HK-2 (cell line): ENCODE results near the gene SLC25A52.
A peak's percentile ranks its signal among the peaks of the same experiment; 100 is the strongest.
"Not testable (repeated sequence)": the region's sequence is repeated elsewhere in the genome, so short reads cannot be mapped to it uniquely, and the experiment has no call there.

ENCODE experiments used
- DNase-seq: peaks from one replicate; pipeline ENCODE4 v3.0.0-alpha.2; 2018; ENCODE audit not compliant: unreplicated experiment

SLC25A52 gene

DNA sequence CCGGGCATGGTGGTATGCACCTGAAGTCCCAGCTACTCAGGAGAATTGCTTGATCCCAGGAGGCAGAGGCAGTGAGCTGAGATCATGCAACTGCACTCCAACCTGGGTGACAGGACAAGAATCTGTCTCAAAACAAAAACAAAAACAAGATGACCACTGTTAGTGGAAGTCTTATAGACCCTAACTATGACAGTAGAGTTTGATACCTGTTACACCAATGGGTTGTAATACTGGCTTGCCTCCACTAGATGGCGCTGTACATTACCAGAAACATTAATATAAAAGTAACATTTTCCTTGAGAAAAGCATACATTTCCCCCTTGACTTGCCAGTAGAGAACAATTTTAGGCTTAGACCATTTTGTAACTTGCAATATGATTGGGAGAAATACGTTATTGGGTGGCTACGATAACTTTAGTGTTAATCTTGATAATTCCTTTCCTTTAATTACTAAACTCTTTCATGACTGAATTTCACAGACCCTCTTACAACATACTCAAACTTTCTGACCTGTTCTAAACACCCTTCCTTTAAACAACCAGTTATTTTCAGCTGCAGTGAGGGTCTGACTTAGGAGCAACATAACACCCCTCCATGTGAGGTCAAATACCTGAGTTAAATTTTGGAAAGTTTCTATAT lies 19.5 kb downstream of the SLC25A52 start:
- peak; percentile 17 for DNase-seq

DNA sequence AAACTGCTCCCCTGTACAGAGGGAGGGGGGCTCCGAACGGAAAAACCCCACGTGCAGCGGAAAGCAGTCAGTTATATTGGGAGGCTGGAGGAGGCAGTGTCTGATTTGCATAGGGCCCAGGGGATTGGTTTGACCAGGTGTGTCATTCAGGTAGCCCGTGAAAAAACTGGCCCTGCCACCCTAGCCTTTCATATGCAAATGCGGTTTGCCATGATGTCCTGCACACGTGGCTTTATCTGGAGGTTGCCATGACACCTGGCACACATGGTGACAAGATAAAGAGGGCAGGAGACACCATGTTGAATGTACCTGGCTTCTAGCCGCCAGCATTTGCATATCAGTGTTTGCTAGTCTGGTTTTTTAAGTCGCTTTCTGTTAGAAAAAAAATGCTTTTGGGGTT lies 20.5 kb downstream of the SLC25A52 start:
- DNase-seq, result no peak

DNA sequence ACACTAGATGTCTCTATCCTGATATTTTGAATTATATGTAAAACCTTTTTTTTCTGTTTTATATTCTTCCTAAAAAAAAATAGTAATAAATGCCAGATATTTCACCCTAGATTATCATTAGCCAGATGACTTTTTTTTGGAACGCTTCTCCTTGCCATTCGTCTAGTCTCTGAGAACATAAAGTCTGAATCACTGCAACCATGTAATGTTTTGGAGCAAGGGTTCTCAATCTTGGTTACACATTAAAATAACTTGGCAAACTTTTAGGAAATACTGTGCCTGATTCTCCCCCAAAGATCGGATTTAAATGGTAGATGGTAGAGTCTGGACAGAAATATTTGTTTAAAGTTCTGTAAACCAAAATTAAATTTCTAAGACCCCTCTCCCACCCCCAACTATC lies 21.0 kb downstream of the SLC25A52 start:
- no peak for DNase-seq

DNA sequence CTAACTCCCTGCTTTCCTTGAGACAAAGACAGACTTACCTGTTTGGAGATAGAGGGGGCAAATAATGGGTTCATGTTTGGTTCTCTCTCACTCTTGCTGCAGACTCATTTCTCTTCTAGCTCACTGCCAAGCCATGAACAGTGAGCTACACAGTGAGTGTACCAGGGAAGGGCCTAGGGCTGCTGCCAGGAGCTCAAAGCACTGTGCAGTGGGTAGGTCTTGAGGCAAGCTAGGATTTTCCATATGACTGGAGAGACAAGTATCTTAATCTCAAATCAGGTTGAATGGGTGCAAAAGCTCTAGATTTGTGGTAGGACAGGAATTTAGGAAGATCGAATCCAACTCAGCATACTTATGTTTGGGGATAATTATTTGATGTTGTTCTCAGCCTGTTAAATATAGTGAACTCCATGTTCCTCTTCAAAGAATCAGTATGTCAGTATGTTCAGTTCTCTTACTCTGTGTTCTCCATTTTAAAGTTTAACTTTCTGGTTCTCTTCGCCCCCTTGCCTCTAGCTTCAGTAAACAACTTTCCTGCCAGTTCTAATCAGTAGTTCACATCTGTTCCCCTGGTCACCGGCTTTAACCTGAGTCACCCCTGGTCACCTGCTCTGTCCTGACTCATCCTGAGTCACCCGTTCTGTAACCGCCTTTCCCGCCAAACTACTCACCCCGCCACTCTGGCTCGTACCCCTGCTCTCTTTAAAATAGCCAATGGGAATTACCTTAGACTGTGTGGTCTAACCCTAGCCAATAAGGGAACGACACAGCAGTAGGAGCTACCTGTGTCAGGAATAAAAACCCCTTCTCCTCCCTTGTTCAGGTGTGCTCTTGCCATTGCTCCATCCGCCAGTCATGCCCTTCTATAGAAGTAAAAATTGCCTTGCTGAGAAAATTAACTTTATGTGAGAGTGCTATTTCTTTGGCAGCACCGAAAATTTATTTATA lies 21.9 kb downstream of the SLC25A52 start:
- no peak for DNase-seq

DNA sequence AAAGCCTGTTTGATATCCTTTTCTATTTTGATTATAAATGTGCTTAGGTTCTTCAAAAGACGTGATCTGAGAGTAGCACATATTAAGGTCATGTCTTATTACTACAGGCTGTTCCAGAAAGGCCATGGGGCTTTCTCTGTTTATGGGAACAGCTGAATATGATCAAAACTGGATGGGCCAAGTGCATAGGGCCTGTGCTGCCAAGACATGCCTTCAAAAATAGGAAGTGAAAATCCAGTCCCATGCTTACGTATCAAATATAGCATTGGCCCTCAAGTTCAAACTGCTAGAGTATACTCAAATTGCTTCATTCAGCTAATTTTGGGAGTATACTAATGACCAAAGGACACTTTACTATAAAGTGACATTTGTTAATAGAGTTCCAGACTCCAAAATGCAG lies 24.1 kb downstream of the SLC25A52 start:
- DNase-seq, result no peak

DNA sequence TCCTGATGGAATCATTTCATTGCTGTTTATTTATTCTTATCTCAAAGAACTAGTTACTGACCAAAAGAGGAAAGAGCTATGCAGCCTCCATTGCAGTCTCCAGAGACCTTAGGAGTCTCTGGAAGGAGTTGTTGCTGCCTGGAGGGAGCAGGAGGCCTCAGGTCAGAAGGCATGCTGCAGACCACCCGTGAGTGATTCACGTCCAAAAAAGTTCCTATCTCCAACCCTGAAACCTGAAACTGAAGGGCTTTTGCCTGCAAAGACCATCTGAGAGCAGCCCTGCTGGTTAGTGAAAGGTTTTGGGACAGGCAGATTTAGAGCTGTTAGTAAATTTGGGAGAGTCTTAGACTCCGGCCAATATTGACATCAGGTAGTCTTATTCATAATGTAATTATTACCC lies 29.1 kb downstream of the SLC25A52 start:
- no peak for DNase-seq

DNA sequence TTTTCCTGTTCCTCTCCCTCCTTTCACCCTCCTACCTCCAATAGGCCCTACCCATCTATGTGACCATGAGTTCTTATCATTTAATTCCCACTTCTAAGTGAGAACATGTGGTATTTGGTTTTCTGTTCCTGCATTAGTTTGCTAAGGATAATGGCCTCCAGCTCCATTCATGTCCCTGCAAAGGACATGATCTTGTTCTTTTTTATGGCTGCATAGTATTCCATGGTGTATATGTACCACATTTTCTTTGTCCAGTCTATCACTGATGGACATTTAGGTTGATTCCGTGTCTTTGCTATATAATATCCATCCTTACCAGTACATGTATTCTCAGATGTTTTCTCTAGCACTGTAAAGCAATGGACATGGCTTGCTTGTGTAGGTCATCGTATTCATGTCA lies 31.5 kb downstream of the SLC25A52 start:
- not testable (repeated sequence) for DNase-seq

DNA sequence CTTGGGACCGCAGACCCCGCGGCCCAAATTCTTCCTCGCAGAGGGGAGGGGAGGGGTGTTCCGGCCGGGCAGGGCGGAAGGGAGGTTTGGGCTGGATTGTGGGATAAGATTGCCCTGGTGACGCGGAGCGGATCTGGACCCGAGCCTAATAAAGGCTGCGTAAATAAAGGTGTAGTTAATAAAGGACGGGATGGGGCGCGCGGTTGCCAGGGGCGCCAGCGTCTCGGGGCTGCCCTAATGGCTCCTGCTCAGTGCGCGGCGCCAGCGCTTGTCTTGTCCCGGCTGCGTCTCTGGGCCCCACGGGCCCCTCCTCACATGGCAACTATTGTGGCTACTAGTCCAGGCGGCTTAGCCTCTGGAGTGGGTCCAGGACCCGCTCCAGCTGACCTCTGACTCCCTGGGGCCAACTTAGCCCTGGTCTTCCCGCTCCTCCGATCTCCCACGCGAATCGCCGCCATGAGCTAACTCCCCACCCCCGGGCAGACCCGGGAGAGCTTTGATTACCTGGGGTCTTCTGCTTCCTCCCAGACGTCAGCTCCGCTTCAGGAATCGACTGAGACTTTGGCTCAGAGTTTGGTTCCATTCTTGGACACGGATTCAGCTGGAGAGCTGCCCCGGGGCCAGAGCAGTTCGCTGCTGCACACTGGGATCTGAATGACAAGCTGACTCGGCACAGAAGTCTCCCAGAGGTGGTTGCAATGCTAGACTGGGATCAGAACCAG lies 36.5 kb downstream of the SLC25A52 start:
- no peak for DNase-seq

DNA sequence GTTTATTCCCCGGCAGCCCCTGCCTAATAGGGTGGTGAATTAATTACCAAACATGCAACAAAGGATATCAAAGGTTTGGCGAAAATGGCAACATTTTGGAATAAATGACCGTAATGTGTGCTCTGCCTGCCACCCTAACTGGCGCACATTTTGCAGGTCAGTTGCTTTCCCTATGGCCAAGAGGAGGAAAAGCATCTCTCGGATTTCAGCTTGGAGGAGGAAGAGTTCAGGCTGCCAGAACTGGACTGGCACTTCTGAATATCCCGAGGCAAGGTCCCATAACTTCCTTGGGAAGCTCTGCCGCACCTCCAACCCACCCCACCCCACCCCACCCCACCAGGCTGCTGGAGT lies 37.1 kb downstream of the SLC25A52 start:
- DNase-seq, result no peak

DNA sequence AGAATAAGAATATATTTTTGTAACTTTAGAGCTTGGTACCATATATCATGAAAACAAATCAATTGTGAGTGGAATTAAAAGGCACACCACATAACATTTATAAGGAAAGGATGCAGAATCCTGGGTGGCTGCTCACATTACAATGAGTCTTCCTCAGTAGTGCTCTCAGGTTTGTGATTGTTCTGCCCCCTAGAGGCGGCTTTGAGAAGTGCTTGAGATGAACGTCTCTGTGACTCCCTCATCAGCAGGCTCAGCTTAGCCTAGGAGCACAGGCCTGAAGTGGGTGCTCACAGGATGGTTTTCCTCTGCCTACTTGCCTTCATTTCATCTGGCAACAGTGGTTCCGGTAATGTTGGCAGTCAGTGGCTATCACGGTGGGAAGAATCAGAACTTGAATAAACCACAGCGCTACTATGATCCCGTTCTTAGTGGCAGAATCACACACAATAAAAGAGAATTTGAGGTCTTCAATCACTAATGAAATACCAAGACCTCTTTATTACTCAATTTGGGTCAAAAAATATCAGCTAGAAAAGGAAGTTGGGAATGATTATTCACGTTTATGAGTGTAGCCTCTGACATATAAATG lies 38.2 kb downstream of the SLC25A52 start:
- DNase-seq, result peak; percentile 68

DNA sequence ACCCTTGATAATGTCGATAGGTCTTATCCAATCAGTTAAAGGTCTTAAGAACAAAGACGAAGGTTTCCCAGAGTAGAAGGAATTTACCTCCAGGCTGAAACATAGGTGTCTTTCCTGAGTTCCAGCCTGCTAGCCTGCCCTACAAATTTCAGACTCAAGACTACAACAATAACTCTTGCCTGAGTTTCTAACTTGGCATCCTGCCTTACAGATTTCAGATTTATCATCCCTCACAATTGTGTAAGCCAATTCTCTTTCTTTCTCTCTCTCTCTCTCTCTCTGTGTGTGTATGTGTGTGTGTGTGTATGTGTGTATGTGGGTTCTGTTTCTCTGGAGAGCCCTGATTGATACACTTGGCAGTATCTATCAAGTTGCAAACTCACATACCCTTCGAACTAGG lies 39.1 kb downstream of the SLC25A52 start:
- no peak for DNase-seq

DNA sequence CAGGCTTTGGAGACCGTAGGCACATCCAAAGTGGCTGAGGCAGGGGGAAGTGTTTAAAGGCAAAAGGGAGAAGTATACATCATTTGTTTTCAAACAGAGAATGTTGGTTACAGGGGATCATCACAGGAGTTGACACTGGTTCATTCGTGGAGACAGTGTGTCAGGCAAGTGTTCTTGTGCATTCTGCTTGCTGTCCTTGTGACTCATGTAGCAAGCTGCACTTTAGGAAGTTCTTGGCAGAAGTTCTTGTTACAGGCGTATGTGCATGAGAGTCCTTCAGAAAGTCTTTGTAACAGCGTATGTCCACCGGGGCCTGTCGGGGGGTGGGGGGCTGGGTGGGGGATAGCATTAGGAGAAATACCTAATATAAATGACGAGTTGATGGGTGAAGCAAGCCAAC lies 39.8 kb downstream of the SLC25A52 start:
- DNase-seq, result no peak

DNA sequence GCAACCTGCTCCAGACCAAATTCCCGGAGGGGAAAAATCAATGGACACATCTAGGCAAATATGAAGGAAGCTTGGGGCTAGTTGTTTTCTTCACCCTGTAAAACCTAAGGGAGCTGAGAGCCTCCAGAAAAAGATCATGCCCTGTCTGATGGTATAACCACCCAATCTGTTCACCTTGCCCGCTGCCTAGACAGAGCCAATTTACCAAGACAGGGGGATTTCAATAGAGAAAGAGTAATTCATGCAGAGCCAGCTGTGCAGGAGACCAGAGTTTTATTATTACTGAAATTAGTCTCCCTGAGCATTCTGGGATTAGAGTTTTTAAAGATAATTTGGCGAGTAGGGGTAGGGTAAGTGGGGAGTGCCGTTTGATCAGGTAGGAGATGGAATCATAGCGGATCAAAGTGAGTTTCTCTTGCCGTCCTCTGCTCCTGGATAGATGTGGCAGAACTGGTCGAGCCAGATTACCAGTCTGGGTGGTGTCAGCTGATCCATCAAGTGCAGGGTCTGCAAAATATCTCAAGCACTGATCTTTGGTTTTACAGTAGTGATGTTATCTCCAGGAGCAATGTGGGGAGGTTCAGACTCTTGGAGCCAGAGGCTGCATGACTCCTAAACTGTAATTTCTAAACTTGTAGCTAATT lies 41.2 kb downstream of the SLC25A52 start:
- DNase-seq, result no peak

DNA sequence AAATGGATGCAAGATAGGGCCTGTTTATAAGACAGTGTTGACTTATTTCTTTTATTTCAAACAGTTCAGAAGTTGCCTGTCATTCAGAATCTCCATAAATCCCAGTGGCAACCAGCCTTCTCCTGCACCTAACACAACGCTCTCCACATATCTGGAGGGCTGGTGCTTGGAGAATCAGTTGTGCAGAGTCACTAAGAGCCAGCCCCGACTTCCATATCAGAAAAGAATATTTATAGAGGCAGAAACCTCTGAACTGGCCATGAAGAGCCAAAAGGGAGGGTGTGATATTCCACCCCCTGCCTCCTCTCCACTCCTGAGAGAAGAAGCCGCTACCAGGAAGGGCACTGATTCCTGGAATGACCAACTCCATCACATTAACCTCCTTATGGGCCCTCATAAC lies 42.3 kb downstream of the SLC25A52 start:
- DNase-seq, result no peak

DNA sequence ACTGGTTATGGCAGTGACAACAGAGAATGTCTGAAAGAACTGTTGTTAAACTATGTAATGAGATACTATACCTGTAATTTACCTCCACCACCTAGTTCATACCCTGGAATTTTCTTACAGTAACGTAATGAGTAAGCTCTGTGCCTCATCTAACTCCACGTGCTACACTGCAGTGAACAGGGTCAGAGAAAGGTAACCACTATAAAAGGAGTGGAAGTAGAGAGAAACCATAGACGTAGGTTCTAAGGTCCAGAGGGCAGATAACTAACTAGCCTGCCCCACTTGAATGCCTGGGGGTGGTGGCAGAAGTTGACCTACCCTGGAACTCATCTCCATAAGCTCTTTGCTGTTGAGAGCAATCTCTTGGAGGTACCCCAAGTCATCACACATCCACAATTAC lies 44.3 kb downstream of the SLC25A52 start:
- no peak for DNase-seq

DNA sequence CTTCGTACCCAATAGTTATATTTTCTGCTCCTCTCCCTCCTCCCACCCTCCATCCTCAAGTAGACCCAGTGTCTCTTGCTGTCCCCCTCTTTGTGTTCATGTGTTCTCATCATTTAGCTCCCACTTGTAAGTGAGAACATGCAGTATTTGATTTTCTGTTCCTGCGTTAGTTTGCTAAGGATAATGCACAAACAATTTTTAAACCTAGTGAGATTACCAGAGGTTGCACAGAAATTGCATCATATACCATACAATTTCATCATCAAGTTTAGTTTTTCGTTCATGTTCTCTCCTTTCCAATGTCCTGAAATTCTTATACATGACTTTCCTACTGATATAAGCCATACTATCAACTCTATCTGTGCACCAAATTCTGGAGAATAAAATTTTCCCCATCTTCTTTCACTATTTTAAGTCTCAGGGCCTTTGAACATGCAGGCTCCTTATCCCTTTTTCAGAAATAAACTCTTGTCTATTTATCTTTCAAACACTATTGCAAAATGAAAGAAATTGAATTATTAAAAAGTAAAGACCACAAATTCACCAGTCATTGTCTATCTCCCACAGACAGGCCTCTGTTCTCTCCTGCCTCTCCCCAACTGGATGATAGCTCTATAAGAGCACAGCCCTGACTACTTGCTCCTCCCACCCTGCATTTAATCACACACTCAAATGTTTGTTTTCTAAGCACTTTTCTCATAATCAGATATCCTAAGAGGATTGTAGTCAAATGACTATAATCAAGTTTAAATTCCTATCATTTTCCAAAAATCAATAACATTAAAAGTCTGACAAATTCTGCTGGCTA lies 49.1 kb downstream of the SLC25A52 start:
- no peak for DNase-seq

DNA sequence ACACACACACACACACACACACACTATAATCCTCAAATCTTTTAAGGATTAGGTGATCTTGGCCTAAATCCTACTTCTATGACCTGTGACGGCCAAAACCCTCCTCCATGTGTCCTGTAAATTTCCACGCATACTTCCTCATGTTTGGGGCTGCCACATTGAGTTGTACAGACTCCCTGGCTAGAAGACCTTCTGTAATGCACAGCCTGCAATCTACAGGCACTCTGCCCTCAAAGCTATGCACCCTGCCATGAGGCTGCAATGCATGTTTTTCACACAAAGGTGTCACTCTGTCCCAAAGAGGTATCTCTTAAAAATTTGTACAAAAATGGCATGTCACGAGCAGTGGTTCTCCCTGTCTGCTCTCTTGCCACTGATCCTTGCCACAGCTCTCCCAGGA lies 49.9 kb downstream of the SLC25A52 start:
- DNase-seq, result no peak
